WI38 (cell line): ENCODE results near the gene ELP4.

ENCODE experiments used
- H3K4me3 ChIP-seq: 2 replicates; pipeline ENCODE4 v1.5.1; 2011; ENCODE audit warnings: low read depth, mild to moderate bottlenecking, control low read depth, low read length
- CTCF ChIP-seq: IDR thresholded peaks from 2 replicates; pipeline ENCODE4 v1.5.1; 2012; ENCODE audit warnings: low read depth, mild to moderate bottlenecking, control low read depth, low read length

Gene ELP4

DNA sequence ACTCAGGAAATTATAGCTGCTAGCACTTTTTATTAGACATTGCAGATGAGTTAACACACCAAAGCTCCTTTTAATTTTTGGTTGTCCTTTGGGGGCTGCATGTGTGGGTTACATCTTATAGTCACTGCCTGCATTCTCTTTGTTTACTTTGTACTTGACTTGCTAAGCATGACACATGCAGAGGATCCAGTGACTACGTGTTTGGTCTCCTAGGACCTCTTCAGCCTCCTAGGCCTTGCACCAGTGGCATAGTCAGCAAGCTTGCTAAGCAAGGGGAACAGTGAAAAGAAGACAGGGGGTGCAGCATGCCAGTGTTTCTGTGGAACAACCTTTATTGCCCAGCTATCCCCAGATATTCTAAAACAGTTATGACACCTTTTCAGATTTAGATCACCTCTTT, 193.4 kb downstream of the ELP4 start:
- TF ChIP-seq CTCF: no peak
- no peak overlapping the region for H3K4me3 ChIP-seq

- H3K4me3 ChIP-seq: no peak overlapping the region
- TF ChIP-seq CTCF: no peak
These were observed 196.8 kb downstream of the ELP4 start for GRCh38 chr11:31706357-31706756.

DNA sequence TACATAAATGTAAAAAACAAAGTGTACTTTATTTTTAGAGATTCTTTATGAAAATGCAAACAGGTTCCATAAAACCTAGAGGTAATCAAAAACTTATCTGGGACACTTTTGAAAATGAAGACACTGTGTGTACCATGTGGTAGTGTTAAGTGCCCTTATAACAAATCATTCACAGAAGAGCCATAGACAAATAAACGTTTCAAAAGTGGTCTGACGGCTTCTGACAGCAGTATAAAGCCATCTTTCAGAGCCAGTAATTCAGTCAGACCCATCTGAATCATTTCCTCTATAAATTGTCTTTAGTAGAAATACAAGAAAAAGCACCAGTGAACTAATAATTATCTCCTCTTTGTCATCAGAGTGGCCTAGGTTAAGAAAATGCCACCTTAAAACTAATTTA, 201.6 kb downstream of the ELP4 start:
- no peak for TF ChIP-seq CTCF
- H3K4me3 ChIP-seq: no peak overlapping the region

DNA sequence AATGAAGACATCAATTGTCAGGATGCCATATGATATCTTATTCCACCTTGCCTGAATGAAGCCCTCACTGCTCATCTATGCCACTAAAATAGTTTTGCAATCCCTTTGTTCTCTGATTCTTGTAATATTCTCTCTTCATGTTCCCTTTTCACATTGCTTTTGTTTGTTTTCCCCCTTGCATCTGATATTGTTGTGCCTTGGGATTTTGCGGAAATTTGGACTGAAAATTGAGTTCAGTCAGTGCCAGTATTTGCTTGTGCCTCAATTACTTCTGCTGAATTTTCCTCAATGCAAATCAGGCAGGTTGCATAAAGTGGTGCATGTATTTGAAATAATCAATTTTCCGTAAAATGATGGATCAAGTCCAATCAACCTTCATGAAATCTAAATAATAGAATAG, 203.3 kb downstream of the ELP4 start:
- H3K4me3 ChIP-seq: no peak overlapping the region
- TF ChIP-seq CTCF: no peak

GRCh38 chr11:31714840-31715239, 205.3 kb downstream of the ELP4 start:
- no peak for TF ChIP-seq CTCF
- no peak overlapping the region for H3K4me3 ChIP-seq

DNA sequence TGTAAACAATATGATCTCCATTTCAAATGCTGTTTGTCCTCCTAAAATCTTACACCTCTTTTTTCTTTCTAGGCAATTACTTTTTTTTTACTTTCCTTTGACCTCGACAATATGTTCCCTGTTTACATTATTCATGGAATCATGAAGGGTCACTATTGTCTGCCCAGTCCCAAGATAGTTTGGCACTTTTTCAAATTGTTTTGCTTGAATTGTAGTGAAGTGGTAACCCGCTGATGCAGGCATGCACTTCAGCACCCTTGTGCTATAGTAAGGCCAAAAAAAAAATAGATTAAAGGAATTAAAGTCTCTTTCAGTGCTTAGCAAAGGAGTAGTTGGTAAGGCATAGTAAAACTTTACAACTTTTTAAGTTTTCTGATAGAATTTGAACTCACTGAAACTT, 210.7 kb downstream of the ELP4 start:
- TF ChIP-seq CTCF: no peak
- no peak overlapping the region for H3K4me3 ChIP-seq

DNA sequence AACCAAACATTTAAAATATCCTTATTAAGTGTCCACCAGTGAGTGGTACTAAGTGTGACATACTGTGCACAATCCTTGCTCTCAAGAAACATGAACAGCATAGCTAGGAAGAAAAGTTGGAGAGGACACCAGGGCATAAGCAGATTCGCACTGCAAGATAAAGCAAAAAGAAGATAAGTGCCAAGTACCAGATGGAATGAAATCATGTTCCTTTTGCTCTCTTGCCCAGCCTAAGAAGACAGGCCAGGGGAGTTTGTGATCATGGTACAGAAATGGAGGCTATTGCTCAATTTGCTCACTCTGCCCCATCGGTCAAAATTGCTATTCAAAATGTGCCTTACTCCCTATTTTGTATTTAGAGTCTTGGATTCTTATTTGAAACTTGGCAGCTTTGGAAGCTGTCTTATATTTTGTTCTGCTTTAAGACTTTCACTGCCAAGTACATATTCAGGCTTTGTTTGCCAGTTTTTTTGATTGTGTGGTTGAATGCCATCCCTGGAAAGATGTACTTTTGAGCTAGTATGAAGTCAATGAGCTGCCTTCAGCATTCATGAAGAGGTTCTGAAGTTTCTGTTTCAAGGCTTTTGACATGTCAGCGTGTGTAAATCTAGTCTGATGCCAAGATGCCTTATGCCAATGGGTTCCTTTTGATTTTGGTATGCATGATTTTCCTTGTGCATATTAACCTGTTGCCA, 211.3 kb downstream of the ELP4 start:
- TF ChIP-seq CTCF: no peak

More for the DNA sequence above, 211.3 kb downstream of the ELP4 start:
- H3K4me3 ChIP-seq: no peak overlapping the region
